Activated T-cell treated with anti-CD3 and anti-CD28 coated beads, Interleukin-2, amount 50 U/mL, for 72 hours (primary cell): ENCODE data around the gene COPE. TPM values are rescaled to one million over a fixed set of nuclear protein-coding genes. Genes with fewer than 3 reads are reported as not detected.
A peak's percentile ranks its signal among the peaks of the same experiment; 100 is the strongest.
"Not testable (repeated sequence)": the region's sequence is repeated elsewhere in the genome, so short reads cannot be mapped to it uniquely, and the experiment has no call there.

Experiments
- ATAC-seq, 2 donors: fragments of 150-1000 bp; cut with Tn5 transposase; replicated peaks in 1 of 2; 2 replicates each; pipeline ENCODE4 v1.10.0; 2021; ENCODE audit warnings: moderate library complexity in 2 of 2, mild to moderate bottlenecking in 1 of 2
- DNase-seq, 2 donors: peaks; one replicate each; pipeline ENCODE4 v3.0.0; 2021 to 2022; ENCODE audit warnings: mixed read lengths in 1 of 2
- H3K27ac Mint-ChIP-seq: one replicate; pipeline ENCODE4 v1.8.0; 2022; ENCODE audit warnings: mild to moderate bottlenecking, moderate library complexity, mixed read lengths
- H3K27me3 Mint-ChIP-seq: one replicate; pipeline ENCODE4 v1.8.0; 2022; ENCODE audit warnings: low read depth, mixed read lengths
- H3K36me3 Mint-ChIP-seq, 2 donors: one replicate each; pipeline ENCODE4 v1.8.0; 2022; ENCODE audit warnings: mixed read lengths in 2 of 2, mild to moderate bottlenecking in 1 of 2; ENCODE audit not compliant: insufficient read depth in 2 of 2
- H3K4me1 Mint-ChIP-seq: one replicate; pipeline ENCODE4 v1.8.0; 2022; ENCODE audit warnings: low read depth, mixed read lengths
- H3K4me3 Mint-ChIP-seq, 2 donors: one replicate each; pipeline ENCODE4 v1.8.0; 2022; ENCODE audit warnings: mild to moderate bottlenecking in 2 of 2, mixed read lengths in 2 of 2, moderate library complexity in 2 of 2
- H3K9me3 Mint-ChIP-seq, 2 donors: one replicate each; pipeline ENCODE4 v1.8.0; 2022; ENCODE audit warnings: mixed read lengths in 2 of 2
- total RNA-seq, 2 donors: library from RNA; stranded (reverse); gene quantifications; one replicate each; pipeline ENCODE4 v1.2.3, GENCODE V29; 2022

COPE gene
- total RNA-seq: 100 to 1,000 TPM; 191 to 222 TPM

GRCh38 chr19:18919086-18919899 is at the start of gene COPE, which contains the start of gene DDX49:
TSS of gene COPE (minus strand) at chr19:18919387. CDS start at chr19:18919348, 39 bp downstream.
TSS of gene DDX49 (plus strand) at chr19:18919715. CDS start at chr19:18919742, 27 bp downstream.
- peak; percentile 97 to 98 for DNase-seq
- H3K27ac Mint-ChIP-seq: peak within 1 kb of the TSS; percentile 91
- H3K4me3 Mint-ChIP-seq: peak within 1 kb of the TSS; percentile 94 to 97
- peaks cover 37% of the 10 kb centered on the region for H3K4me1 Mint-ChIP-seq
- ATAC-seq: peak; percentile 94 to 95
- no peaks in the 10 kb centered on the region for H3K9me3 Mint-ChIP-seq
- no peaks in the 10 kb centered on the region for H3K27me3 Mint-ChIP-seq
- H3K36me3 Mint-ChIP-seq: peaks cover 7 to 18% of the 10 kb centered on the region in 2 donors

GRCh38 chr19:18967358-18968146 is 48.4 kb upstream of the COPE start:
- peaks cover 6% of the 10 kb centered on the region for H3K27me3 Mint-ChIP-seq
- no peaks in the 10 kb centered on the region for H3K9me3 Mint-ChIP-seq
- no peaks in the 10 kb centered on the region for H3K4me1 Mint-ChIP-seq
- peaks cover 1 to 3% of the 10 kb centered on the region in 2 donors for H3K36me3 Mint-ChIP-seq
- no peak overlapping the region for H3K27ac Mint-ChIP-seq
- ATAC-seq: no peak
- H3K4me3 Mint-ChIP-seq: no peak overlapping the region
- no peak for DNase-seq

GRCh38 chr19:18966307-18966706 is 47.1 kb upstream of the COPE start:
- DNase-seq (no peak), ATAC-seq (no peak)
- no peak overlapping the region for H3K4me3 Mint-ChIP-seq
- H3K27me3 Mint-ChIP-seq: peaks cover 17% of the 10 kb centered on the region
- H3K4me1 Mint-ChIP-seq: no peaks in the 10 kb centered on the region
- H3K9me3 Mint-ChIP-seq: no peaks in the 10 kb centered on the region
- no peak overlapping the region for H3K27ac Mint-ChIP-seq
- peaks cover 1 to 3% of the 10 kb centered on the region in 2 donors for H3K36me3 Mint-ChIP-seq

DNA sequence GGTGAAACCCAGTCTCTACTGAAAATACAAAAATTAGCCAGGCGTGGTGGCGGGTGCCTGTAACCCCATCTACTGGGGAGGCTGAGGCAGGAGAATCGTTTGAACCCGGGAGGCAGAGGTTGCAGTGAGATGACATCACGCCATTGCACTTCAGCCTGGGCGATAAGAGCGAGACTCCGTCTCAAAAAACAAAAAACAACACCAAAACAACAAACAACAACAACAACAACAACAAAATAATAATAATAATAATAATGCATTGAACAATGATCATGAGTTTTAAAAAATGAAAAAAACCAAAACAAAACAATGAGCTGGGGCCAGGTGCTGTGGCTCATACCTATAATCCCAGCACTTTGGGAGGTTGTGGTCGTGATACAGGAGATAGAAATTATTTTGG is 44.9 kb upstream of the COPE start:
- Mint-ChIP-seq H3K27ac (no peak overlapping the region), H3K36me3 (peaks cover under 1 to 1% of the 10 kb centered on the region in 2 donors)

DNA sequence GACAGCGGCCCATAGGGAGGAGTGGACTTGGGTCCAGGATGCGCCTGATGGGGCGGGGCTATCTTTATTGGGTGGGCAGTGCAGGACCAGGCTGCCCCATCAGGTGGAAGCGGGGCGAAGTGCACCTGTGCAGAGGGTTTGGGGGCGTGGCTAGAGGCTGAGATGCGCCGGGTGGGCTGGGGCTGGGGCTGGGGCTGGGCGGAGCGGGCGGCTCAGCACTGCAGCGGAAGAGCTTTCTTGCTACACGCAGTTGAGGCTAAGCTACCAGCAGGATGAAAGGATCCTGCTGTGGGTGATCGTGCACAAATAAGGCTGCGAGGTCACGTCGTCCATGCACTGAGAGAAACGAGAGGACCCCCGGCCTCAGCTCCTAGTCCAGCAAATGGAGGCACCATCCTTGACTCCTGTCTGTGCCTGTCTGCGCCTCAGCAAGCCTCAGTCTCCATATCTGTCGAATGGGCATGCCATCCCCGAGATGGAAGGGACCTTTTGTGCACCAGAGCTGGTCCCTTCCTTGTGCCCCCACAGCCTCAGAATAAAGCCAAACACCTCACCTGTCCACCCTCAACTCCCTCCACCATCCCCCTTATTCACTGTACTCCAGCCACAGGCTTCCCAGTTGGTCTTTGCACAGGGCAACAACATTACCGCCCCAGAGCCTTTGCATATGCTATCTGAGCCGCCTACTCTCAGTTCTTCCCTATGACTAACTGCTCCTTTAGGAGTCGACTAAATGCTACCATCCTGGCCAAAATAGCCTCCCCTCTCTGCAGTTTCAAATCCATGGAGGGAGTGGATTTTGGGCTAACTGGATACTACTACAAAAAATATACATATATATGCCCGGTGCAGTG is 42.8 kb upstream of the COPE start:
- Mint-ChIP-seq H3K9me3 (no peaks in the 10 kb centered on the region), H3K4me3 (no peak overlapping the region), H3K27ac (no peak overlapping the region), H3K27me3 (peaks cover 20% of the 10 kb centered on the region), H3K36me3 (no peaks in the 10 kb centered on the region), H3K4me1 (no peaks in the 10 kb centered on the region)
- DNase-seq: no peak
- no peak for ATAC-seq

More for the DNA sequence above, 44.9 kb upstream of the COPE start:
- Mint-ChIP-seq H3K4me3 (no peak overlapping the region), H3K4me1 (no peaks in the 10 kb centered on the region), H3K27me3 (peaks cover 20% of the 10 kb centered on the region), H3K9me3 (no peaks in the 10 kb centered on the region)
- ATAC-seq (no peak), DNase-seq (no peak)

- Mint-ChIP-seq H3K27me3 (peaks cover 20% of the 10 kb centered on the region), H3K4me1 (no peaks in the 10 kb centered on the region), H3K27ac (no peak overlapping the region), H3K4me3 (no peak overlapping the region), H3K9me3 (no peaks in the 10 kb centered on the region), H3K36me3 (no peaks in the 10 kb centered on the region)
- no peak for DNase-seq
- no peak for ATAC-seq
Measured at GRCh38 chr19:18960370-18960769, 41.2 kb upstream of the COPE start.

DNA sequence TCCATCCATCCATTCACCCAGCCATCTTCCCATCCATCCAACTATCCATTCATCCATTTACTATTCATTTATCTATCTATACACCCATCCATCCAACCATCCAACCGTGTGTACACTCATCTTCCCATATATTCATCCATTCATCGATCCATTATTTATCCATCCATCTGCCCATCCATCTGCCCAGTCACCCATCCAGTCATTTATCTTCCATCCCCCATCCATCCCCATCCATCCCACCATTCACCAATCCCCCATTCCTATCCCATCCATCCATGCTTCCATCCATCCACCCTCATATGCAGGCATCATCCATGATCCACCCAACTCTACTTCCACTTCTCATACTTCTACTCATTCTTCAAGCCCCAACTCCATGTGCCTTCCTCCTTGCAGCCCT is 35.9 kb upstream of the COPE start:
- Mint-ChIP-seq H3K4me3 (no peak overlapping the region), H3K27me3 (no peaks in the 10 kb centered on the region), H3K27ac (no peak overlapping the region), H3K36me3 (no peaks in the 10 kb centered on the region), H3K9me3 (peaks cover 3 to 9% of the 10 kb centered on the region in 2 donors), H3K4me1 (no peaks in the 10 kb centered on the region)
- ATAC-seq (no peak), DNase-seq (no peak)

GRCh38 chr19:18954094-18954493 is 34.9 kb upstream of the COPE start:
- Mint-ChIP-seq H3K36me3 (no peaks in the 10 kb centered on the region), H3K27ac (no peak overlapping the region), H3K27me3 (no peaks in the 10 kb centered on the region), H3K4me1 (no peaks in the 10 kb centered on the region), H3K9me3 (peaks cover 3 to 9% of the 10 kb centered on the region in 2 donors), H3K4me3 (no peak overlapping the region)
- DNase-seq: no peak
- ATAC-seq: no peak

DNA sequence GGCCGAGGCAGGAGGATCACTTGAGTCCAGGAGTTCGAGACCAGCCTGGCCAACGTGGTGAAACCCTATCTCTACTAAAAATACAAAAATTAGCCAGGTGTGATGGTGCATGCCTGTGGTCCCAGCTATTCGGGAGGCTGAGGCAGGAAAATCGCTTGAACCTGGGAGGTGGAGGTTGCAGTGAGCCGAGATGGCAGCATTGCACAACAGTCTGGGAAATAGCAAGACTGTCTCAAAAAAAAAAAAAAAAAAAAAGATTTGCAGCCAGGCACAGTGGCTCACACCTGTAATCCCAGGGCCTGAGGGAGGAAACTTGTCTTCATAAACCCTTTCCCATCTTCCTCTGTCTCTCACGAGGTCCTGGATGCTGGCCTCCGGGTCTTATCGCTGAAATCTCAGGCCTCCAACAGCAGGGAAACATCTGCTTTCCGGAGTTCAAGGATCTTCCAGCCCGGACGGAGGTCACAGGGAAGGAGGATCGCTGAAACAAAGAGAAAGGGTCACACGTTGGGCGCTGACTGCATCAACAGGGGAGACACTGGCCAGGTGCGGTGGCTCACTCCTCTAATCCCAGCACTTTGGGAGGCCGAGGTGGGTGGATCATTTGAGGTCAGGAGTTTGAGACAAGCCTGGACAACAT is 33.3 kb upstream of the COPE start:
- H3K27me3 Mint-ChIP-seq, ATAC-seq, DNase-seq, H3K9me3 Mint-ChIP-seq, H3K36me3 Mint-ChIP-seq, H3K4me1 Mint-ChIP-seq, H3K27ac Mint-ChIP-seq, H3K4me3 Mint-ChIP-seq: not testable (repeated sequence)

GRCh38 chr19:18951721-18952281 is 32.6 kb upstream of the COPE start:
- H3K9me3 Mint-ChIP-seq: peaks cover 3 to 9% of the 10 kb centered on the region in 2 donors
- DNase-seq: no peak
- H3K27me3 Mint-ChIP-seq: no peaks in the 10 kb centered on the region
- H3K36me3 Mint-ChIP-seq: no peaks in the 10 kb centered on the region
- ATAC-seq: no peak
- no peak overlapping the region for H3K27ac Mint-ChIP-seq
- no peak overlapping the region for H3K4me3 Mint-ChIP-seq
- H3K4me1 Mint-ChIP-seq: no peaks in the 10 kb centered on the region

GRCh38 chr19:18949858-18950257 is 30.7 kb upstream of the COPE start:
- H3K36me3 Mint-ChIP-seq: no peaks in the 10 kb centered on the region
- H3K9me3 Mint-ChIP-seq: peaks cover 0 to 5% of the 10 kb centered on the region in 2 donors
- no peaks in the 10 kb centered on the region for H3K27me3 Mint-ChIP-seq
- ATAC-seq: no peak
- no peak overlapping the region for H3K4me3 Mint-ChIP-seq
- DNase-seq: no peak
- no peaks in the 10 kb centered on the region for H3K4me1 Mint-ChIP-seq
- no peak overlapping the region for H3K27ac Mint-ChIP-seq

DNA sequence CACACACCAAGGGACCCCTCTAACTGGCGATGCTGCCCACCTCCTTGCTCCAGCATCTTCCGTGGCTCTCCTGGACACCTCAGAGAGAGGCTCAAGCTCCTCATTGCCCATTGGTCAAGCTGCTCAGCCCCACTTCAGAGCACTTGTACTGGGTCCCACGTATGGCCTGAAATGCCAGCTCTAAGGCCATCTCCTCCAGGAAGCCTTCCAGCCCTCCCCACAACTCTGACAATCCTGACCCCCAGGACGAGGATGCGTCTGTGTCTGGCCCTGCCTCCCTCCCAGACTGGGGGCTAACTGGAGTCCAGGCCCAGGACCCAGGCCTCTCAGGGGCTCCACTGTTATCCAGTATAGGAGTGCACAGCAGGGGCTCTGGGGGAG is 29.8 kb upstream of the COPE start:
- no peaks in the 10 kb centered on the region for H3K27me3 Mint-ChIP-seq
- H3K36me3 Mint-ChIP-seq: no peaks in the 10 kb centered on the region
- no peaks in the 10 kb centered on the region for H3K4me1 Mint-ChIP-seq
- ATAC-seq: no peak
- no peak for DNase-seq
- H3K4me3 Mint-ChIP-seq: no peak overlapping the region
- no peaks in the 10 kb centered on the region for H3K9me3 Mint-ChIP-seq
- H3K27ac Mint-ChIP-seq: no peak overlapping the region
